A673 (cell line): Measurements from ENCODE around the gene CFAP61. TPM values are rescaled to one million over a fixed set of nuclear protein-coding genes. Genes with fewer than 3 reads are reported as not detected.

Experiments
- BruUV-seq: library from RNA; stranded (reverse); fragments of 400-500 nt; replicated peaks from 2 replicates; lab custom pipeline; 2021; lab: Mats Ljungman, UMichigan
- CTCF ChIA-PET: fragments of 300-600 bp; sonication (Branson Sonifier 250); formaldehyde crosslinking; loops from one replicate; lab custom pipeline; 2022; ENCODE audit warnings: antibody characterized with exemption; lab: Charles Lee
- POLR2A ChIA-PET: fragments of 300-600 bp; sonication (Branson Sonifier 250); formaldehyde crosslinking; loops from one replicate; lab custom pipeline; 2022; ENCODE audit warnings: antibody characterized with exemption; ENCODE audit not compliant: low non-redundant PET; lab: Charles Lee
- DNase-seq: peaks from one replicate; pipeline ENCODE4 v3.0.0-alpha.2; 2015; ENCODE audit warnings: low spot score
- H3K27ac ChIP-seq: fragments of 200-600 bp; sonication (generic); 2 replicates; pipeline ENCODE4 v1.5.1; 2016; ENCODE audit warnings: mixed run types, low read depth, mild to moderate bottlenecking, mixed read lengths, antibody characterized with exemption, low read length; ENCODE audit not compliant: poor library complexity, severe bottlenecking
- H3K27me3 ChIP-seq: fragments of 200-600 bp; sonication (generic); replicated peaks from 2 replicates; pipeline ENCODE4 v1.6.1; 2017; ENCODE audit warnings: mixed run types, low read depth, mild to moderate bottlenecking, mixed read lengths, antibody characterized with exemption, low read length; ENCODE audit not compliant: insufficient read depth, poor library complexity
- H3K36me3 ChIP-seq: fragments of 200-600 bp; sonication (generic); 2 replicates; pipeline ENCODE4 v1.6.1; 2016; ENCODE audit warnings: mixed run types, mild to moderate bottlenecking, mixed read lengths, antibody characterized with exemption, low read length; ENCODE audit not compliant: insufficient read depth, poor library complexity, severe bottlenecking
- H3K4me1 ChIP-seq: fragments of 200-600 bp; sonication (generic); 2 replicates; pipeline ENCODE4 v1.6.1; 2017; ENCODE audit warnings: mixed run types, mild to moderate bottlenecking, mixed read lengths, antibody characterized with exemption, low read length; ENCODE audit not compliant: insufficient read depth, poor library complexity, severe bottlenecking
- H3K4me3 ChIP-seq: fragments of 200-600 bp; sonication (generic); 2 replicates; pipeline ENCODE4 v1.5.1; 2016; ENCODE audit warnings: low read depth, mixed run types, mild to moderate bottlenecking, mixed read lengths, low read length; ENCODE audit not compliant: poor library complexity, severe bottlenecking
- H3K9me3 ChIP-seq: fragments of 200-600 bp; sonication (generic); 2 replicates; pipeline ENCODE4 v1.6.1; 2016; ENCODE audit warnings: mixed run types, low read depth, mild to moderate bottlenecking, mixed read lengths, antibody characterized with exemption, low read length; ENCODE audit not compliant: poor library complexity, severe bottlenecking
- EZH2 ChIP-seq: fragments of 200-600 bp; sonication (generic); IDR thresholded peaks from 2 replicates; pipeline ENCODE4 v1.6.1; 2017; ENCODE audit warnings: borderline replicate concordance, low read depth, mild to moderate bottlenecking, mixed read lengths, antibody characterized with exemption, low read length; ENCODE audit not compliant: poor library complexity, severe bottlenecking
- intact Hi-C: fragments of 100-400 bp; cut with micrococcal nuclease; formaldehyde crosslinking; loops from one replicate; pipeline ENCODE4 v1.10.0; 2022; ENCODE audit not compliant: unreplicated experiment
- total RNA-seq: library from RNA; stranded (reverse); gene quantifications from 2 replicates; pipeline ENCODE4 v1.2.3, GENCODE V29; 2021
- TF ChIP-seq, protein P1 (sequence below): fragments of 300-800, 200-600 bp; sonication (generic); conservative IDR thresholded peaks from 2 replicates; pipeline ENCODE4 v1.5.1; 2017; ENCODE audit warnings: low read depth, mild to moderate bottlenecking, antibody characterized with exemption, low read length, moderate library complexity, mixed read lengths

CFAP61 gene
- total RNA-seq, 1 experiment from 2014 or later = not detected

DNA sequence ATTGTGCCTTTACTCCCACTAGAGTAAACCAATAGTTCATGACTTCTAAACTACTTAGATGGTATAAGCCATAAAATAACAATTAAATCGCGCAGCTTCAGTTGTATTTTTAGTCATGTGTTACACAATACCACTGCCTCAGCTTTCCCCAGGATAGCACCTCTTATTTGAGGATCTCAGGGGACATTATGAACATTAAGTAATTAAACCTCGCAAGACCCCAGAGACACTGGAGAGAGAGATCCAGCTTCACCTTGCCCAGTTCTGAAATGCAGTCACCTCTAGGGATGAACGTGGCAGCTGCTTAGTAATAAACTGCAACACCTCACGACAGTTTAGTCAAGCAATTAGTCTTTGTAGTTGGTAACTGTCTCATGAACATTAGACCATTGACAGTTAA lies 87.1 kb downstream of the CFAP61 start:
- intact Hi-C loops = no loop called here
- TF ChIP-seq, protein P1, sequence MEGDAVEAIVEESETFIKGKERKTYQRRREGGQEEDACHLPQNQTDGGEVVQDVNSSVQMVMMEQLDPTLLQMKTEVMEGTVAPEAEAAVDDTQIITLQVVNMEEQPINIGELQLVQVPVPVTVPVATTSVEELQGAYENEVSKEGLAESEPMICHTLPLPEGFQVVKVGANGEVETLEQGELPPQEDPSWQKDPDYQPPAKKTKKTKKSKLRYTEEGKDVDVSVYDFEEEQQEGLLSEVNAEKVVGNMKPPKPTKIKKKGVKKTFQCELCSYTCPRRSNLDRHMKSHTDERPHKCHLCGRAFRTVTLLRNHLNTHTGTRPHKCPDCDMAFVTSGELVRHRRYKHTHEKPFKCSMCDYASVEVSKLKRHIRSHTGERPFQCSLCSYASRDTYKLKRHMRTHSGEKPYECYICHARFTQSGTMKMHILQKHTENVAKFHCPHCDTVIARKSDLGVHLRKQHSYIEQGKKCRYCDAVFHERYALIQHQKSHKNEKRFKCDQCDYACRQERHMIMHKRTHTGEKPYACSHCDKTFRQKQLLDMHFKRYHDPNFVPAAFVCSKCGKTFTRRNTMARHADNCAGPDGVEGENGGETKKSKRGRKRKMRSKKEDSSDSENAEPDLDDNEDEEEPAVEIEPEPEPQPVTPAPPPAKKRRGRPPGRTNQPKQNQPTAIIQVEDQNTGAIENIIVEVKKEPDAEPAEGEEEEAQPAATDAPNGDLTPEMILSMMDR = no peak
- no peak for TF ChIP-seq EZH2
- ChIA-PET POLR2A (no interaction called here), CTCF (no interaction called here)
- H3K27me3 ChIP-seq = peaks cover 5% of the 10 kb centered on the region
- no peak overlapping the region for H3K4me3 ChIP-seq
- BruUV-seq = no TSS peak
- H3K9me3 ChIP-seq = no peaks in the 10 kb centered on the region
- H3K4me1 ChIP-seq = no peaks in the 10 kb centered on the region
- no peak for DNase-seq
- H3K36me3 ChIP-seq = no peaks in the 10 kb centered on the region
- no peak overlapping the region for H3K27ac ChIP-seq

- ChIA-PET POLR2A (no interaction called here), CTCF (no interaction called here)
- H3K4me3 ChIP-seq = no peak overlapping the region
- no peak overlapping the region for H3K27ac ChIP-seq
- peaks cover 8% of the 10 kb centered on the region for H3K9me3 ChIP-seq
- no peak for DNase-seq
- H3K4me1 ChIP-seq = no peaks in the 10 kb centered on the region
- BruUV-seq = no TSS peak
- peaks cover 9% of the 10 kb centered on the region for H3K27me3 ChIP-seq
- H3K36me3 ChIP-seq = no peaks in the 10 kb centered on the region
- TF ChIP-seq, protein P1 = no peak
- TF ChIP-seq EZH2 = no peak
- intact Hi-C loops = no loop called here
Measured at GRCh38 chr20:20143165-20143564, 90.8 kb downstream of the CFAP61 start.

DNA sequence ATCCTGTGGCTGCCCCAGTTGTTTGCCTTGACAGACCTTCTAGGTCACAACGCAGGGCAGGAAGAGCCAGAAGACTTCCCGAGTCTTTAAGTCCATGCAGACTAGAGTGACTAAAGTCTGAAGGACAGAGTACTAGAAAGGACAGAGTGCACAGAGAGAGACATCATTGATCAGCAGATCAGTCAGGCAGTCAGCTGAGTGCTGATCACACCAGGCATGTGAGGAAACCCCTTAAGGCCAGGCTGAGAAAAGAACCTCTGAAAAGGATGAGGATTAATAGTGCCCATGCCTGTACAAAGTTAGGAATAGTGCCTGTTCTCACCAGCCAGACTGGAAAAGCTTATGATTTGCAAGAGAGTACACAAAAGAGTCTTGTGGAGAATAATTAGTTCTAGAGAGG lies 91.3 kb downstream of the CFAP61 start:
- no peak for TF ChIP-seq EZH2
- TF ChIP-seq, protein P1 = no peak
- intact Hi-C loops = no loop called here
- Histone ChIP-seq H3K4me3 (no peak overlapping the region), H3K9me3 (peaks cover 8% of the 10 kb centered on the region), H3K36me3 (no peaks in the 10 kb centered on the region), H3K4me1 (no peaks in the 10 kb centered on the region), H3K27me3 (peaks cover 11% of the 10 kb centered on the region), H3K27ac (no peak overlapping the region)
- ChIA-PET POLR2A (no interaction called here), CTCF (no interaction called here)
- BruUV-seq = no TSS peak
- no peak for DNase-seq
